HepG2 (cell line): ENCODE results near the gene SGK1. TPM values are rescaled to one million over a fixed set of nuclear protein-coding genes. Genes with fewer than 3 reads are reported as not detected.
A peak's percentile ranks its signal among the peaks of the same experiment; 100 is the strongest.
"Not testable (repeated sequence)": the region's sequence is repeated elsewhere in the genome, so short reads cannot be mapped to it uniquely, and the experiment has no call there.

ENCODE experiments used
- ATAC-seq: fragments of 200-7000 bp; cut with Tn5 transposase; 3 replicates; pipeline ENCODE4 v1.9.1; 2020; ENCODE audit warnings: mild to moderate bottlenecking, moderate library complexity
- BruUV-seq: library from RNA; stranded (reverse); fragments of 400-500 nt; replicated peaks from 2 replicates; lab custom pipeline; 2021; lab: Mats Ljungman, UMichigan
- CTCF ChIA-PET: fragments of 300-600 bp; formaldehyde crosslinking; extraction: SDS; loops from one replicate; lab custom pipeline; 2021; ENCODE audit warnings: low total read pairs, inconsistent platforms, low intra/inter-chr PET ratio; lab: Yijun Ruan, JAX
- POLR2A ChIA-PET: fragments of 350-600 bp; sonication (Branson Sonifier 250); formaldehyde crosslinking; loops from one replicate; lab custom pipeline; 2020; ENCODE audit warnings: antibody characterized with exemption, inconsistent platforms; lab: Yijun Ruan, JAX
- DNase-seq: peaks from one replicate; pipeline ENCODE4 v3.0.0-alpha.2; 2015; ENCODE audit warnings: low spot score
- FAIRE-seq: peaks from 3 replicates; lab custom pipeline; 2011; peaks lifted over from hg19 to GRCh38; lab: Jason Lieb, UNC
- H2AFZ ChIP-seq: one replicate; pipeline ENCODE4 v1.6.1; 2011; ENCODE audit warnings: low read length, inconsistent platforms
- H3K27ac ChIP-seq: fragments of 300-600 bp; 3 replicates; pipeline ENCODE4 v1.8.0; 2011; ENCODE audit warnings: mixed run types, mild to moderate bottlenecking, mixed read lengths, low read length, inconsistent platforms; ENCODE audit not compliant: insufficient read depth; ENCODE audit errors: extremely low read length
- H3K27me3 ChIP-seq, 2 experiments: fragments of 200-600 bp in 1 of 2; 2 replicates in 1 of 2; 3 replicates in 1 of 2; pipeline versions ENCODE4 v1.6.0 to v1.8.0; 2011; ENCODE audit warnings: low read length in 2 of 2, mild to moderate bottlenecking in 2 of 2, moderate library complexity in 2 of 2, inconsistent platforms in 1 of 2; ENCODE audit not compliant: insufficient read depth in 2 of 2, control insufficient read depth in 1 of 2
- H3K36me3 ChIP-seq, 2 experiments: fragments of 200-600 bp in 1 of 2; replicated peaks in 1 of 2; 2 replicates in 1 of 2; 3 replicates in 1 of 2; pipeline versions ENCODE4 v1.5.1 to v1.8.0; 2011; ENCODE audit warnings: low read length in 2 of 2, inconsistent platforms in 1 of 2; ENCODE audit not compliant: insufficient read depth in 2 of 2, control insufficient read depth in 1 of 2
- H3K4me1 ChIP-seq: 2 replicates; pipeline ENCODE4 v1.5.1; 2012; ENCODE audit warnings: low read length, inconsistent platforms; ENCODE audit not compliant: insufficient read depth
- H3K4me2 ChIP-seq: 2 replicates; pipeline ENCODE4 v1.6.0; 2011; ENCODE audit warnings: low read depth, low read length, inconsistent platforms
- H3K4me3 ChIP-seq, 3 experiments: fragments of 200-600 bp in 1 of 3; sonication (generic), shearing (Covaris generic) in 1 of 3; replicated peaks in 1 of 3; 2 replicates each; pipeline ENCODE4 v1.5.1; 2011 to 2016; ENCODE audit warnings: low read length in 3 of 3, inconsistent platforms in 2 of 3, low read depth in 2 of 3, mild to moderate bottlenecking in 2 of 3, control low read depth in 1 of 3, mixed read lengths in 1 of 3; ENCODE audit not compliant: insufficient read depth in 1 of 3
- H3K79me2 ChIP-seq: one replicate; pipeline ENCODE4 v1.6.1; 2011; ENCODE audit warnings: low read length, inconsistent platforms; ENCODE audit not compliant: insufficient read depth
- H3K9ac ChIP-seq: 2 replicates; pipeline ENCODE4 v1.6.0; 2011; ENCODE audit warnings: mild to moderate bottlenecking, low read depth, low read length, inconsistent platforms; ENCODE audit not compliant: insufficient read depth
- H3K9me3 ChIP-seq: 2 replicates; pipeline ENCODE4 v1.5.1; 2012; ENCODE audit warnings: mild to moderate bottlenecking, low read length
- H4K20me1 ChIP-seq: 2 replicates; pipeline ENCODE4 v1.6.0; 2011; ENCODE audit warnings: inconsistent platforms, mild to moderate bottlenecking, low read length, moderate library complexity; ENCODE audit not compliant: insufficient read depth
- GABPA ChIP-seq, 2 experiments: IDR thresholded peaks; 2 replicates each; pipeline ENCODE4 v1.6.1; 2011 to 2016; ENCODE audit warnings: low read depth in 2 of 2, low read length in 1 of 2, missing biosample characterization in 1 of 2, missing genetic modification characterization in 1 of 2
- ZNF468 ChIP-seq: sonication (generic); formaldehyde crosslinking; IDR thresholded peaks from 2 replicates; pipeline ENCODE4 v1.8.0; 2022; ENCODE audit warnings: mild to moderate bottlenecking, moderate library complexity, missing genetic modification reagents
- ZNF841 ChIP-seq: sonication (generic); formaldehyde crosslinking; IDR thresholded peaks from 2 replicates; pipeline ENCODE4 v1.8.1; 2023; ENCODE audit warnings: missing genetic modification reagents, borderline replicate concordance
- WGBS: methylation state at CpG from one replicate; pipeline ENCODE4 v1.1.6; 2017; ENCODE audit warnings: low lambda C conversion rate; 5-methylcytosine and 5-hydroxymethylcytosine counted together
- in situ Hi-C: cut with HindIII; loops from 2 replicates; pipeline ENCODE4 v1.10.0; 2017; ENCODE audit warnings: low pct_unique_long_range_greater_than_20kb; ENCODE audit not compliant: extremely low pct_ligation_motif_present
- intact Hi-C: fragments of 100-400 bp; cut with micrococcal nuclease; formaldehyde crosslinking; loops from one replicate; pipeline ENCODE4 v1.10.0; 2022; ENCODE audit not compliant: unreplicated experiment
- polyA plus RNA-seq, 8 experiments: library from polyadenylated mRNA; depleted of rRNA in 3 of 8; stranded (reverse) in 7 of 8; unstranded in 1 of 8; fragments of >200 nt; fragmentation: Illumina TruSeq in 4 of 8; extraction: Trizol in 4 of 8; gene quantifications; 2 replicates each; pipeline versions ENCODE4 v1.2.1 to v1.2.3, GENCODE V29; 2011 to 2016; ENCODE audit warnings: low read depth in 4 of 8, missing spikeins in 1 of 8, mixed read lengths in 1 of 8; ENCODE audit not compliant: insufficient read depth in 1 of 8
- total RNA-seq, 5 experiments: library from RNA; depleted of rRNA; stranded (reverse); fragments of >200 nt; fragmentation: Illumina TruSeq; extraction: Trizol; gene quantifications; 2 replicates each; pipeline ENCODE4 v1.2.3, GENCODE V29; 2016; ENCODE audit warnings: low read depth in 1 of 5
- TF ChIP-seq, protein P1 (sequence below): sonication (generic); formaldehyde crosslinking; IDR thresholded peaks from 2 replicates; pipeline ENCODE4 v1.5.1; 2020; ENCODE audit warnings: missing genetic modification reagents, mild to moderate bottlenecking, borderline replicate concordance
- TF ChIP-seq, protein P2 (sequence below): sonication (generic); formaldehyde crosslinking; IDR thresholded peaks from 2 replicates; pipeline ENCODE4 v1.8.1; 2023; ENCODE audit warnings: mild to moderate bottlenecking, missing genetic modification reagents
- TF ChIP-seq, protein P3 (sequence below): sonication (generic); formaldehyde crosslinking; IDR thresholded peaks from 2 replicates; pipeline ENCODE4 v1.8.0; 2022; ENCODE audit warnings: low read depth, missing genetic modification reagents

The SGK1 gene
- total and polyA plus RNA-seq, 2 of the 13 experiments (the other 11 are each of a cell fraction or from before 2014, with no cell fraction given), result 56.1 to 56.2 TPM

GRCh38 chr6:134198093-134198492 lies 119.8 kb downstream of the SGK1 start (continued):
- TF ChIP-seq, protein P1, sequence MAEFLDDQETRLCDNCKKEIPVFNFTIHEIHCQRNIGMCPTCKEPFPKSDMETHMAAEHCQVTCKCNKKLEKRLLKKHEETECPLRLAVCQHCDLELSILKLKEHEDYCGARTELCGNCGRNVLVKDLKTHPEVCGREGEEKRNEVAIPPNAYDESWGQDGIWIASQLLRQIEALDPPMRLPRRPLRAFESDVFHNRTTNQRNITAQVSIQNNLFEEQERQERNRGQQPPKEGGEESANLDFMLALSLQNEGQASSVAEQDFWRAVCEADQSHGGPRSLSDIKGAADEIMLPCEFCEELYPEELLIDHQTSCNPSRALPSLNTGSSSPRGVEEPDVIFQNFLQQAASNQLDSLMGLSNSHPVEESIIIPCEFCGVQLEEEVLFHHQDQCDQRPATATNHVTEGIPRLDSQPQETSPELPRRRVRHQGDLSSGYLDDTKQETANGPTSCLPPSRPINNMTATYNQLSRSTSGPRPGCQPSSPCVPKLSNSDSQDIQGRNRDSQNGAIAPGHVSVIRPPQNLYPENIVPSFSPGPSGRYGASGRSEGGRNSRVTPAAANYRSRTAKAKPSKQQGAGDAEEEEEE (CRISPR knock-in tag), result no peak
- TF ChIP-seq ZNF468, result no peak
- TF ChIP-seq, all 625 proteins: peak for 206

DNA sequence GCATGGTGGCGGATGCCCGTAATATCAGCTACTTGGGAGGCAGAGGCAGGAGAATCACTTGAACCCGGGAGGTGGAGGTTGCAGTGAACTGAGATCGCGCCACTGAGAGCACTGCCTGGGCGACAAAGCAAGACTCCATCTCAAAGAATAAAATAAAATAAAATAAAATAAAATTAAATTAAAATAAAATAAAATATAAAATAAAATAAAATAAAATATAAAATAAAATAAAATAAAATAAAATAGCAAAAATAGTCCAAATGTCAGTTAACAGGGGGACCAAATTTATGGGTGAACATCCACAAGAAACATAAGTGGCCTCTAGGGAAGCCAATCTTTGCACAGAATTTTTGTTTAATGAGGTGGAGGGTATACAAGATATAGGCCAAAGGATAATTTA lies 120.2 kb downstream of the SGK1 start:
- POLR2A ChIA-PET, result interaction anchor here (0.6 to 7.1 kb wide), 5 partner anchors 15 to 51 kb away, joined by 3 to 62 read pairs (median 11); no protein-coding TSS in a partner anchor
- H3K9me3 ChIP-seq; DNase-seq; in situ Hi-C loops; TF ChIP-seq GABPA (IDR thresholded peaks at IDR 0.05; ENCODE audit: low read depth, low read length): not testable (repeated sequence)
- TF ChIP-seq GABPA (CRISPR knock-in tag; IDR thresholded peaks at IDR 0.05; ENCODE audit: low read depth) (0 out of 2 replicates have a peak, but pooled peaks have one; percentile 1), ZNF841 (CRISPR knock-in tag) (0 out of 2 replicates have a peak, but pooled peaks have one; percentile 24)
- TF ChIP-seq, protein P2, sequence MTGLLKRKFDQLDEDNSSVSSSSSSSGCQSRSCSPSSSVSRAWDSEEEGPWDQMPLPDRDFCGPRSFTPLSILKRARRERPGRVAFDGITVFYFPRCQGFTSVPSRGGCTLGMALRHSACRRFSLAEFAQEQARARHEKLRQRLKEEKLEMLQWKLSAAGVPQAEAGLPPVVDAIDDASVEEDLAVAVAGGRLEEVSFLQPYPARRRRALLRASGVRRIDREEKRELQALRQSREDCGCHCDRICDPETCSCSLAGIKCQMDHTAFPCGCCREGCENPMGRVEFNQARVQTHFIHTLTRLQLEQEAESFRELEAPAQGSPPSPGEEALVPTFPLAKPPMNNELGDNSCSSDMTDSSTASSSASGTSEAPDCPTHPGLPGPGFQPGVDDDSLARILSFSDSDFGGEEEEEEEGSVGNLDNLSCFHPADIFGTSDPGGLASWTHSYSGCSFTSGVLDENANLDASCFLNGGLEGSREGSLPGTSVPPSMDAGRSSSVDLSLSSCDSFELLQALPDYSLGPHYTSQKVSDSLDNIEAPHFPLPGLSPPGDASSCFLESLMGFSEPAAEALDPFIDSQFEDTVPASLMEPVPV (CRISPR knock-in tag), result peak; percentile 60; the same call in 1 of the 2 replicates
- TF ChIP-seq, protein P3, sequence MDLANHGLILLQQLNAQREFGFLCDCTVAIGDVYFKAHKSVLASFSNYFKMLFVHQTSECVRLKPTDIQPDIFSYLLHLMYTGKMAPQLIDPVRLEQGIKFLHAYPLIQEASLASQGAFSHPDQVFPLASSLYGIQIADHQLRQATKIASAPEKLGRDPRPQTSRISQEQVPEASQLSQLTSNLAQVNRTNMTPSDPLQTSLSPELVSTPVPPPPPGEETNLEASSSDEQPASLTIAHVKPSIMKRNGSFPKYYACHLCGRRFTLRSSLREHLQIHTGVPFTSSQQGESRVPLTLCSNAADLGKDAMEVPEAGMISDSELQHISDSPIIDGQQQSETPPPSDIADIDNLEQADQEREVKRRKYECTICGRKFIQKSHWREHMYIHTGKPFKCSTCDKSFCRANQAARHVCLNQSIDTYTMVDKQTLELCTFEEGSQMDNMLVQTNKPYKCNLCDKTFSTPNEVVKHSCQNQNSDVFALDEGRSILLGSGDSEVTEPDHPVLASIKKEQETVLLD (CRISPR knock-in tag), result 0 out of 2 replicates have a peak, but pooled peaks have one; percentile 34
- TF ChIP-seq, all 625 proteins: peak for 4; not testable (repeated sequence) for 621
- H3K4me2 ChIP-seq, result peak overlapping the region; percentile 6; the same call in 1 of the 2 replicates
- not testable (repeated sequence) for H3K36me3 ChIP-seq, H4K20me1 ChIP-seq, H3K4me3 ChIP-seq, ATAC-seq, H2AFZ ChIP-seq, BruUV-seq, H3K27me3 ChIP-seq, H3K9ac ChIP-seq, H3K79me2 ChIP-seq, FAIRE-seq
- CTCF ChIA-PET, result interaction anchor here (1.3 kb wide), 1 partner anchor 19 kb away, joined by 3 read pairs; no protein-coding TSS in a partner anchor
- 92% methylated on average over 6 of the region's 6 CpGs for WGBS
- peaks cover 97% of the 10 kb centered on the region for H3K4me1 ChIP-seq
- intact Hi-C loops, result loop anchor here (1.0 to 5.0 kb wide), 3 partner anchors 23 to 245 kb away; partner anchors contain the start of gene TBPL1
- peak overlapping the region; percentile 83 for H3K27ac ChIP-seq
